A673 (cell line): ENCODE data around the gene DISP3. TPM values are rescaled to one million over a fixed set of nuclear protein-coding genes. Genes with fewer than 3 reads are reported as not detected.

ENCODE experiments used
- BruUV-seq: library from RNA; stranded (reverse); fragments of 400-500 nt; replicated peaks from 2 replicates; lab custom pipeline; 2021; lab: Mats Ljungman, UMichigan
- CTCF ChIA-PET: fragments of 300-600 bp; sonication (Branson Sonifier 250); formaldehyde crosslinking; loops from one replicate; lab custom pipeline; 2022; ENCODE audit warnings: antibody characterized with exemption; lab: Charles Lee
- POLR2A ChIA-PET: fragments of 300-600 bp; sonication (Branson Sonifier 250); formaldehyde crosslinking; loops from one replicate; lab custom pipeline; 2022; ENCODE audit warnings: antibody characterized with exemption; ENCODE audit not compliant: low non-redundant PET; lab: Charles Lee
- DNase-seq: peaks from one replicate; pipeline ENCODE4 v3.0.0-alpha.2; 2015; ENCODE audit warnings: low spot score
- H3K27ac ChIP-seq: fragments of 200-600 bp; sonication (generic); 2 replicates; pipeline ENCODE4 v1.5.1; 2016; ENCODE audit warnings: mixed run types, low read depth, mild to moderate bottlenecking, mixed read lengths, antibody characterized with exemption, low read length; ENCODE audit not compliant: poor library complexity, severe bottlenecking
- H3K27me3 ChIP-seq: fragments of 200-600 bp; sonication (generic); replicated peaks from 2 replicates; pipeline ENCODE4 v1.6.1; 2017; ENCODE audit warnings: mixed run types, low read depth, mild to moderate bottlenecking, mixed read lengths, antibody characterized with exemption, low read length; ENCODE audit not compliant: insufficient read depth, poor library complexity
- H3K36me3 ChIP-seq: fragments of 200-600 bp; sonication (generic); 2 replicates; pipeline ENCODE4 v1.6.1; 2016; ENCODE audit warnings: mixed run types, mild to moderate bottlenecking, mixed read lengths, antibody characterized with exemption, low read length; ENCODE audit not compliant: insufficient read depth, poor library complexity, severe bottlenecking
- H3K4me1 ChIP-seq: fragments of 200-600 bp; sonication (generic); 2 replicates; pipeline ENCODE4 v1.6.1; 2017; ENCODE audit warnings: mixed run types, mild to moderate bottlenecking, mixed read lengths, antibody characterized with exemption, low read length; ENCODE audit not compliant: insufficient read depth, poor library complexity, severe bottlenecking
- H3K4me3 ChIP-seq: fragments of 200-600 bp; sonication (generic); 2 replicates; pipeline ENCODE4 v1.5.1; 2016; ENCODE audit warnings: low read depth, mixed run types, mild to moderate bottlenecking, mixed read lengths, low read length; ENCODE audit not compliant: poor library complexity, severe bottlenecking
- H3K9me3 ChIP-seq: fragments of 200-600 bp; sonication (generic); 2 replicates; pipeline ENCODE4 v1.6.1; 2016; ENCODE audit warnings: mixed run types, low read depth, mild to moderate bottlenecking, mixed read lengths, antibody characterized with exemption, low read length; ENCODE audit not compliant: poor library complexity, severe bottlenecking
- CTCF ChIP-seq: fragments of 300-800, 200-600 bp; sonication (generic); conservative IDR thresholded peaks from 2 replicates; pipeline ENCODE4 v1.5.1; 2017; ENCODE audit warnings: low read depth, mild to moderate bottlenecking, antibody characterized with exemption, low read length, moderate library complexity, mixed read lengths
- EZH2 ChIP-seq: fragments of 200-600 bp; sonication (generic); IDR thresholded peaks from 2 replicates; pipeline ENCODE4 v1.6.1; 2017; ENCODE audit warnings: borderline replicate concordance, low read depth, mild to moderate bottlenecking, mixed read lengths, antibody characterized with exemption, low read length; ENCODE audit not compliant: poor library complexity, severe bottlenecking
- intact Hi-C: fragments of 100-400 bp; cut with micrococcal nuclease; formaldehyde crosslinking; loops from one replicate; pipeline ENCODE4 v1.10.0; 2022; ENCODE audit not compliant: unreplicated experiment
- total RNA-seq: library from RNA; stranded (reverse); gene quantifications from 2 replicates; pipeline ENCODE4 v1.2.3, GENCODE V29; 2021

The DISP3 gene
- total RNA-seq, 1 experiment from 2014 or later = 0.49 TPM

DNA sequence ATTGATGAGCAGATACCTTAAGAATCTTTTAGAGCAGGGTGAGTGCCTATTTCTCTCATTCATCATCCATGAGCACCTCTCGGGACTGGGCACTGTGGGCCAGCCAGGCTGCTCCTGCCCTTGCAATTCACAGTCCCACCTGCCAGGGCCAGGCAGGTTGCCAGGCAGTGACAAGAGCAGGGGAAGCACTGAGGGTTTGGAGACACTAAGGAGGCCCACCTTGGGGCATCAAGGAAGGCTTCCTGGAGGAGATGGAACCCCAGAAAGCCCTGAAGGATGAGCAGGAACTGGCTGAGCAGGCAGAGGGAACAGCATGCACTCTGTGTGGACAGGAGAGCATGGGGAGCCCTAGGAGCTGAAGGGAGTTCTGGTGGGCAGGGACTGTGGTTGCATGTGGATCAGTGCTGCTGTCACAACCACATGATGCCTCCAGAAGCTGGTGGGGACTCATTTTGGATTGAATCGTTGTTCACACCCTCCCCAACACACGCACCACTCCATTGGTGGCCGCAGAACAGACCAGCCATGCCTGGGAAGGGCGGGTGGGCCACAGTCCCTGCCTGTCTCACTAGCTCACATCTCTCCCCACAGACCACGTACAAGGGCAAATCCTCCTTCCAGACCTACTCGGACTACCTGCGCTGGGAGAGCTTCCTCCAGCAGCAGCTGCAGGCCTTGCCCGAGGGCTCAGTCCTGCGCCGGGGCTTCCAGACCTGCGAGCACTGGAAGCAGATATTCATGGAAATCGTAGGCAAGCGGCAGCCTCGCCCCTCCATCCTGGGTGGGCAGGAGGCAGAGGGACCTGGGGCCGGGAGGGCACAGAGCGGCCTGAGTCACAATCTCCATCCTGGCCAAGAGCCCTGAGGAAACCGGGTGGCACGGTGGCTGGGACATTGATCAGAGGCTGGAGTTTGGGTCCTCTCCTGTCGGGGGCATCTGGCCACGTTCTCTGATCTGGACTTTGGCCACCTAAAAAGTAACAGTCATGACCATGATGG, 55.1 kb downstream of the DISP3 start:
- no peak overlapping the region for H3K27ac ChIP-seq
- no peaks in the 10 kb centered on the region for H3K9me3 ChIP-seq
- H3K4me3 ChIP-seq = no peak overlapping the region
- H3K27me3 ChIP-seq = peaks cover 23% of the 10 kb centered on the region
- no TSS peak for BruUV-seq
- no peaks in the 10 kb centered on the region for H3K36me3 ChIP-seq
- H3K4me1 ChIP-seq = no peaks in the 10 kb centered on the region
- ChIA-PET POLR2A (no interaction called here), CTCF (no interaction called here)
- DNase-seq = no peak
- TF ChIP-seq CTCF = no peak
- no peak for TF ChIP-seq EZH2
- intact Hi-C loops = no loop called here

DNA sequence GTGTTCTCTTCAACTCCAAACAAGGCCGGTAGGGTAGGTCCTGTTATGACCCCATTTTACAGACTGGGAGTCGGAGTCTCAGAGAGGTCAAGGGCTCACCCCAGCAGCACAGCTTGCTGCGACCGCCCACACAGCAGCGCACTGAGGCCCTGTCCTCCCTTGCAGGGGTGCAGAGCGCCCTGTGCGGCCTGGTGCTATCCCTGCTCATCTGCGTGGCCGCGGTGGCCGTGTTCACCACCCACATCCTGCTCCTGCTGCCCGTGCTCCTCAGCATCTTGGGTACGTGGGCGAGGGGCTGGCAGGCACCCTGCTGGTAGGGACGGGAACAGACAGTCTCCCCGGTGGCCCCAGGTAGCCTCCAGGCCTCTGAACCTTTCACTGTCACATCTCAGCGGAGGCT, 55.9 kb downstream of the DISP3 start:
- H3K4me1 ChIP-seq = no peaks in the 10 kb centered on the region
- intact Hi-C loops = no loop called here
- no peaks in the 10 kb centered on the region for H3K9me3 ChIP-seq
- TF ChIP-seq EZH2 (no peak), CTCF (no peak)
- ChIA-PET CTCF (no interaction called here), POLR2A (no interaction called here)
- no TSS peak for BruUV-seq
- no peaks in the 10 kb centered on the region for H3K36me3 ChIP-seq
- no peak overlapping the region for H3K27ac ChIP-seq
- peaks cover 24% of the 10 kb centered on the region for H3K27me3 ChIP-seq
- H3K4me3 ChIP-seq = no peak overlapping the region
- DNase-seq = no peak

GRCh38 chr1:11535316-11535715, 56.4 kb downstream of the DISP3 start:
- intact Hi-C loops = no loop called here
- TF ChIP-seq CTCF = no peak
- no peak for TF ChIP-seq EZH2
- CTCF ChIA-PET = no interaction called here
- BruUV-seq = no TSS peak
- Histone ChIP-seq H3K27me3 (peaks cover 26% of the 10 kb centered on the region), H3K9me3 (no peaks in the 10 kb centered on the region), H3K4me3 (no peak overlapping the region), H3K27ac (no peak overlapping the region), H3K4me1 (no peaks in the 10 kb centered on the region), H3K36me3 (no peaks in the 10 kb centered on the region)
- DNase-seq = no peak
- POLR2A ChIA-PET = no interaction called here
